IMR-90 (cell line): ENCODE measurements around the gene CRISPLD2. TPM values are rescaled to one million over a fixed set of nuclear protein-coding genes. Genes with fewer than 3 reads are reported as not detected.

Source experiments
- ATAC-seq: fragments of 200-7000 bp; cut with Tn5 transposase; 2 replicates; pipeline ENCODE4 v1.9.1; 2020; ENCODE audit warnings: low read depth, mild to moderate bottlenecking, moderate library complexity
- BruUV-seq: library from RNA; stranded (reverse); fragments of 400-500 nt; replicated peaks from 2 replicates; lab custom pipeline; 2021; lab: Mats Ljungman, UMichigan
- CTCF ChIA-PET: fragments of 300-600 bp; formaldehyde crosslinking; extraction: SDS; loops from one replicate; lab custom pipeline; 2021; ENCODE audit warnings: antibody characterized with exemption; lab: Yijun Ruan, JAX
- POLR2A ChIA-PET: fragments of 300-600 bp; sonication (Branson Sonifier 250); formaldehyde crosslinking; loops from one replicate; lab custom pipeline; 2022; ENCODE audit warnings: antibody characterized with exemption; ENCODE audit not compliant: unreplicated experiment; lab: Charles Lee
- DNase-seq: peaks from one replicate; pipeline ENCODE4 v3.0.0; 2013
- H2AFZ ChIP-seq: replicated peaks from 2 replicates; pipeline ENCODE3; 2013; ENCODE audit warnings: low read length, mild to moderate bottlenecking; ENCODE audit not compliant: poor library complexity
- H2AK5ac ChIP-seq: 2 replicates; pipeline ENCODE4 v1.6.1; 2013; ENCODE audit warnings: low read depth, low read length, inconsistent platforms
- H2AK9ac ChIP-seq: replicated peaks from 2 replicates; pipeline ENCODE3; 2013; ENCODE audit warnings: mild to moderate bottlenecking, low read depth, low read length, moderate library complexity; ENCODE audit not compliant: poor library complexity
- H2BK120ac ChIP-seq: 2 replicates; pipeline ENCODE4 v1.6.1; 2013; ENCODE audit warnings: low read depth, low read length, inconsistent platforms
- H2BK15ac ChIP-seq: 3 replicates; pipeline ENCODE4 v1.6.1; 2013; ENCODE audit warnings: low read depth, low read length, inconsistent platforms
- H2BK20ac ChIP-seq: 2 replicates; pipeline ENCODE4 v1.6.1; 2013; ENCODE audit warnings: low read depth, mild to moderate bottlenecking, inconsistent platforms, low read length, moderate library complexity
- H2BK5ac ChIP-seq: 2 replicates; pipeline ENCODE4 v1.6.1; 2013; ENCODE audit warnings: mild to moderate bottlenecking, low read depth, low read length, inconsistent platforms; ENCODE audit not compliant: poor library complexity, severe bottlenecking
- H3K14ac ChIP-seq: replicated peaks from 2 replicates; pipeline ENCODE4 v1.6.1; 2013; ENCODE audit warnings: low read depth, low read length, inconsistent platforms
- H3K18ac ChIP-seq: 2 replicates; pipeline ENCODE4 v1.6.1; 2013; ENCODE audit warnings: low read depth, low read length, control low read depth
- H3K23ac ChIP-seq: 2 replicates; pipeline ENCODE4 v1.6.1; 2013; ENCODE audit warnings: low read depth, low read length, inconsistent platforms
- H3K27ac ChIP-seq: 2 replicates; pipeline ENCODE4 v1.5.1; 2013; ENCODE audit warnings: mild to moderate bottlenecking, control low read depth, low read length; ENCODE audit not compliant: insufficient read depth
- H3K27me3 ChIP-seq: 2 replicates; pipeline ENCODE4 v1.6.1; 2013; ENCODE audit warnings: low read length; ENCODE audit not compliant: control insufficient read depth, insufficient read depth
- H3K36me3 ChIP-seq: 2 replicates; pipeline ENCODE4 v1.6.1; 2013; ENCODE audit warnings: low read length, mixed read lengths; ENCODE audit not compliant: control insufficient read depth, insufficient read depth
- H3K4ac ChIP-seq: 2 replicates; pipeline ENCODE4 v1.6.1; 2013; ENCODE audit warnings: low read depth, low read length, inconsistent platforms
- H3K4me1 ChIP-seq: 2 replicates; pipeline ENCODE4 v1.6.1; 2013; ENCODE audit warnings: low read length, mixed read lengths; ENCODE audit not compliant: control insufficient read depth, insufficient read depth
- H3K4me2 ChIP-seq: 2 replicates; pipeline ENCODE4 v1.6.1; 2013; ENCODE audit warnings: low read depth, mild to moderate bottlenecking, control low read depth, low read length, moderate library complexity
- H3K4me3 ChIP-seq: 2 replicates; pipeline ENCODE4 v1.5.1; 2013; ENCODE audit warnings: low read depth, mild to moderate bottlenecking, control low read depth, low read length, moderate library complexity; ENCODE audit not compliant: insufficient read depth
- H3K56ac ChIP-seq: 2 replicates; pipeline ENCODE4 v1.6.1; 2013; ENCODE audit warnings: low read length, inconsistent platforms; ENCODE audit not compliant: insufficient read depth; ENCODE audit errors: extremely low read depth
- H3K79me1 ChIP-seq, 2 experiments: 2 replicates each; pipeline ENCODE4 v1.6.1; 2013; ENCODE audit warnings: low read length in 2 of 2, inconsistent platforms in 1 of 2, low read depth in 1 of 2
- H3K9ac ChIP-seq: 2 replicates; pipeline ENCODE4 v1.6.1; 2013; ENCODE audit warnings: low read depth, low read length, control low read depth
- H3K9me1 ChIP-seq: 2 replicates; pipeline ENCODE4 v1.6.1; 2013; ENCODE audit warnings: low read length, inconsistent platforms; ENCODE audit not compliant: insufficient read depth
- H3K9me3 ChIP-seq: 2 replicates; pipeline ENCODE4 v1.6.1; 2013; ENCODE audit warnings: low read length; ENCODE audit not compliant: control insufficient read depth, insufficient read depth
- H4K20me1 ChIP-seq: 2 replicates; pipeline ENCODE4 v1.6.1; 2013; ENCODE audit warnings: low read length, inconsistent platforms; ENCODE audit not compliant: insufficient read depth
- H4K5ac ChIP-seq: 2 replicates; pipeline ENCODE4 v1.6.1; 2013; ENCODE audit warnings: mild to moderate bottlenecking, low read depth, low read length, control low read depth
- H4K8ac ChIP-seq, 2 experiments: 2 replicates each; pipeline ENCODE4 v1.6.1; 2013; ENCODE audit warnings: low read depth in 2 of 2, low read length in 2 of 2, control low read depth in 1 of 2, inconsistent platforms in 1 of 2
- H4K91ac ChIP-seq: 2 replicates; pipeline ENCODE4 v1.6.1; 2013; ENCODE audit warnings: low read depth, low read length, inconsistent platforms; ENCODE audit not compliant: insufficient read depth
- CEBPB ChIP-seq: IDR thresholded peaks from 2 replicates; pipeline ENCODE4 v1.6.1; 2012; ENCODE audit warnings: low read depth, low read length, improper control_type of control experiment
- CHD1 ChIP-seq: IDR thresholded peaks from 2 replicates; pipeline ENCODE4 v1.6.1; 2012; ENCODE audit warnings: low read depth, low read length, improper control_type of control experiment
- FOS ChIP-seq: fragments of 150-350 bp; IDR thresholded peaks from 2 replicates; pipeline ENCODE4 v1.6.1; 2016; ENCODE audit warnings: low read depth, low read length
- MAFK ChIP-seq: IDR thresholded peaks from 2 replicates; pipeline ENCODE4 v1.6.1; 2012; ENCODE audit warnings: low read depth, low read length, improper control_type of control experiment
- MXI1 ChIP-seq: IDR thresholded peaks from 2 replicates; pipeline ENCODE4 v1.6.1; 2012; ENCODE audit warnings: low read depth, mild to moderate bottlenecking, low read length, moderate library complexity, borderline replicate concordance
- POLR2A ChIP-seq: IDR thresholded peaks from 2 replicates; pipeline ENCODE4 v1.6.1; 2012; ENCODE audit warnings: mild to moderate bottlenecking, low read depth, low read length
- RCOR1 ChIP-seq: IDR thresholded peaks from 2 replicates; pipeline ENCODE4 v1.6.1; 2012; ENCODE audit warnings: mild to moderate bottlenecking, low read length, improper control_type of control experiment; ENCODE audit not compliant: insufficient replicate concordance
- SMC3 ChIP-seq: fragments of 150-350 bp; IDR thresholded peaks from 2 replicates; pipeline ENCODE4 v1.6.1; 2016; ENCODE audit warnings: low read depth, mild to moderate bottlenecking, antibody characterized with exemption, low read length, moderate library complexity
- WGBS, 2 experiments: methylation state at CpG; one replicate each; pipeline versions ENCODE4 v1.1.5 to v1.1.7; 2013; ENCODE audit warnings: missing lambda C conversion rate in 2 of 2; ENCODE audit not compliant: insufficient read length in 1 of 2; ENCODE audit errors: extremely low coverage in 2 of 2; 5-methylcytosine and 5-hydroxymethylcytosine counted together
- dilution Hi-C: fragments of 300-500 bp; cut with HindIII; formaldehyde crosslinking; loops from one replicate; pipeline ENCODE4 v1.14.3; 2018; ENCODE audit warnings: low sequenced_read_pairs; ENCODE audit not compliant: unreplicated experiment
- in situ Hi-C: fragments of 300-500 bp; cut with MboI; formaldehyde crosslinking; loops from 3 replicates; pipeline ENCODE4 v1.14.3; 2019; ENCODE audit warnings: low sequenced_read_pairs, inconsistent platforms, mixed read lengths
- intact Hi-C: fragments of 100-400 bp; cut with micrococcal nuclease; formaldehyde crosslinking; loops from 2 replicates; pipeline ENCODE4 v1.10.0; 2022
- polyA plus RNA-seq, 3 experiments: library from polyadenylated mRNA; depleted of rRNA; stranded (reverse); fragments of >200 nt; gene quantifications; 2 replicates each; pipeline ENCODE4 v1.2.3, GENCODE V29; 2012; ENCODE audit warnings: low replicate concordance in 1 of 3
- total RNA-seq: library from RNA; depleted of rRNA; stranded (reverse); fragments of >200 nt; gene quantifications from 2 replicates; pipeline ENCODE4 v1.2.3, GENCODE V29; 2012
- TF ChIP-seq, protein P1 (sequence below): fragments of 150-350 bp; IDR thresholded peaks from 2 replicates; pipeline ENCODE4 v1.6.1; 2016; ENCODE audit warnings: low read depth, mild to moderate bottlenecking, low read length, moderate library complexity, borderline replicate concordance
- TF ChIP-seq, protein P2 (sequence below): fragments of 150-350 bp; IDR thresholded peaks from 2 replicates; pipeline ENCODE4 v1.6.1; 2017; ENCODE audit warnings: mild to moderate bottlenecking, antibody characterized with exemption, low read length, low read depth

CRISPLD2 gene
- total and polyA plus RNA-seq, 2 of the 4 experiments (the other 2 are of a cell fraction), result 23.1 to 37.5 TPM

DNA sequence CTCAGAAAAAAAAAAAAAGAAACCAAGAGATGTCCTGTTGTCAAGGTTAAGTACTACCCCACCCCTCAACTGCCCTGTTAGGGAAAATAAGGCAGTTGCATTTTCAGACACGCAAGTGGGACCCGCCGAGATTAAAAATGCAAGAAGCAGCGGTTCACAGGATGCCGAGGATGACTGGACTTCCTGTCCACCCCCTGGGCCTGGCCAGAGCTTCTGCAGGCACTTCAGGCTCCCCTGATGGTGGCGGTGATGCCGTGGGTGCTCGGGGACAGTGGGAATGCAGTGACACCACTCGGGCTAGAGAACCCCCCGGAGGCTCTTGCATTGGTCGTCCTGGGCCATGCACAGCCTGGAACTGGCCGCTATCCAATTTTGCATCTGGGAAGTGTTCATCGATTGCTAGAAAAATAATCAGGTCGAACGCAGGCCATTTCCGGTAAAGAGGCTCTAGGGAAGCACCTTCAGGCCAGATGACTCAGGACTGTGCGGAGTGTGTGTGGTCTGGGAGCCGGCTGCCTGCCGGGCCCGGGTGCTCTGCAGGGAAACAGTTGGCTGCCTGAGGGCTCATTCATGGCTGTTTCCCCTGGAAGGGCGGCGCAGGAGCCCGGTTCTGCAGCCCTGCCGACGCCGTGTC, 13.4 kb upstream of the CRISPLD2 start (continued):
- TF ChIP-seq, protein P1, sequence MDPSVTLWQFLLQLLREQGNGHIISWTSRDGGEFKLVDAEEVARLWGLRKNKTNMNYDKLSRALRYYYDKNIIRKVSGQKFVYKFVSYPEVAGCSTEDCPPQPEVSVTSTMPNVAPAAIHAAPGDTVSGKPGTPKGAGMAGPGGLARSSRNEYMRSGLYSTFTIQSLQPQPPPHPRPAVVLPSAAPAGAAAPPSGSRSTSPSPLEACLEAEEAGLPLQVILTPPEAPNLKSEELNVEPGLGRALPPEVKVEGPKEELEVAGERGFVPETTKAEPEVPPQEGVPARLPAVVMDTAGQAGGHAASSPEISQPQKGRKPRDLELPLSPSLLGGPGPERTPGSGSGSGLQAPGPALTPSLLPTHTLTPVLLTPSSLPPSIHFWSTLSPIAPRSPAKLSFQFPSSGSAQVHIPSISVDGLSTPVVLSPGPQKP, result no peak

DNA sequence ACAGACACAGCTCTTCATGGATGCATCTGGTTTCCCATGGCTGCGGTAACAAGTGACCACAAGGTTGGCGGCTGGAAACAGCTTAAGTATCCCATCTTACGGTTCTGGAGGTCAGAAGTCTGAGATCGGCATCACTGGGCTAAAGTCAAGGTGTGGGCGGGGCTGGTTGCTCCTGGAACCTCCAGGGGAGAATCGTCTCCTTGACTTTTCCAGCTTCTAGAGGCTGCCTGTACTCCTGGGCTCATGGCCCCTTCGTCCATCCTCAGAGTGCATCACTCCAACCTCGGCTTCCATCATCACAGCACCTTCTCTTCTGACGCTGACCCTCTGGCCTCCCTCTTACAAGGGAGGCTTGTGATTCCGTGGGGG, 12.9 kb upstream of the CRISPLD2 start:
- BruUV-seq, result no TSS peak
- Histone ChIP-seq H2BK5ac (peak overlapping the region; percentile 84), H2AK9ac (peak overlapping the region; percentile 77), H3K23ac (peak overlapping the region; percentile 87), H3K4me3 (no peak overlapping the region), H2BK15ac (peak overlapping the region; percentile 79; the same call in 2 of the 3 replicates), H3K79me1 (0 out of 4 replicates have a peak, but pooled peaks cover 0 to 8% of the 10 kb centered on the region in 2 experiments), H3K9ac (no peak overlapping the region), H3K9me1 (peaks cover 12% of the 10 kb centered on the region), H2AK5ac (peak overlapping the region; percentile 69), H4K20me1 (0 out of 2 replicates have a peak, but pooled peaks cover 4% of the 10 kb centered on the region), H3K36me3 (no peaks in the 10 kb centered on the region), H4K5ac (peak overlapping the region; percentile 21; the same call in 1 of the 2 replicates), H3K56ac (peak overlapping the region; percentile 64), H3K4me1 (peaks cover 9% of the 10 kb centered on the region), H3K27ac (peak overlapping the region; percentile 63), H3K14ac (peak overlapping the region; percentile 96), H4K8ac (peak overlapping the region; percentile 71 to 91), H3K18ac (peak overlapping the region; percentile 16), H2BK120ac (peak overlapping the region; percentile 96), H3K27me3 (no peaks in the 10 kb centered on the region), H2BK20ac (peak overlapping the region; percentile 92), H3K4me2 (0 out of 2 replicates have a peak overlapping the region, but pooled peaks have one; percentile 6), H3K9me3 (0 out of 2 replicates have a peak, but pooled peaks cover 3% of the 10 kb centered on the region), H3K4ac (peak overlapping the region; percentile 95), H4K91ac (peak overlapping the region; percentile 91), H2AFZ (peak overlapping the region; percentile 98)
- in situ Hi-C loops, result no loop called here
- ChIA-PET CTCF (no interaction called here), POLR2A (no interaction called here)
- dilution Hi-C loops, result no loop called here
- WGBS, 2 experiments, result 64% methylated on average over 3 of the region's 10 CpGs; no CpG with 5 or more reads in 1 of the 2 experiments
- DNase-seq (no peak), ATAC-seq (no peak)
- intact Hi-C loops, result no loop called here
- TF ChIP-seq CEBPB (no peak), FOS (no peak), RCOR1 (no peak), POLR2A (no peak), SMC3 (no peak), CHD1 (no peak), MXI1 (no peak), MAFK (no peak)
- TF ChIP-seq, protein P1, result no peak
- TF ChIP-seq, protein P2, sequence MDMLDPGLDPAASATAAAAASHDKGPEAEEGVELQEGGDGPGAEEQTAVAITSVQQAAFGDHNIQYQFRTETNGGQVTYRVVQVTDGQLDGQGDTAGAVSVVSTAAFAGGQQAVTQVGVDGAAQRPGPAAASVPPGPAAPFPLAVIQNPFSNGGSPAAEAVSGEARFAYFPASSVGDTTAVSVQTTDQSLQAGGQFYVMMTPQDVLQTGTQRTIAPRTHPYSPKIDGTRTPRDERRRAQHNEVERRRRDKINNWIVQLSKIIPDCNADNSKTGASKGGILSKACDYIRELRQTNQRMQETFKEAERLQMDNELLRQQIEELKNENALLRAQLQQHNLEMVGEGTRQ, result no peak
